Breast epithelium (tissue), 4 donors: ENCODE results near the gene TIMM22. TPM values are rescaled to one million over a fixed set of nuclear protein-coding genes. Genes with fewer than 3 reads are reported as not detected.

Experiments
- DNase-seq, 2 donors: peaks; one replicate each; pipeline ENCODE4 v3.0.0-alpha.2; 2019; ENCODE audit warnings: low spot score in 2 of 2
- H3K27ac ChIP-seq, 2 donors: fragments of 200-600 bp; sonication (generic) in 1 of 2; one replicate each; pipeline ENCODE4 v1.5.1; 2016 to 2019; ENCODE audit warnings: mild to moderate bottlenecking in 1 of 2
- H3K27me3 ChIP-seq, 2 donors: fragments of 200-600 bp; sonication (generic) in 1 of 2; one replicate each; pipeline versions ENCODE4 v1.5.1 to v1.6.0; 2017 to 2019; ENCODE audit warnings: control low read depth in 1 of 2, mild to moderate bottlenecking in 1 of 2
- H3K36me3 ChIP-seq: fragments of 200-600 bp; one replicate; pipeline ENCODE4 v1.5.1; 2019
- H3K4me1 ChIP-seq, 2 donors: fragments of 200-600 bp; sonication (generic); one replicate each; pipeline ENCODE4 v1.5.1; 2016 to 2019; ENCODE audit warnings: control low read depth in 1 of 2
- H3K4me3 ChIP-seq, 3 donors: fragments of 200-600 bp; sonication (generic); 1 replicate in 2 of 3; 2 replicates in 1 of 3; pipeline ENCODE4 v1.5.1; 2016 to 2019; ENCODE audit warnings: mild to moderate bottlenecking in 3 of 3, moderate library complexity in 2 of 3
- H3K9me3 ChIP-seq, 2 donors: fragments of 200-600 bp; sonication (generic) in 1 of 2; one replicate each; pipeline ENCODE4 v1.5.1; 2016 to 2019; ENCODE audit warnings: control low read depth in 1 of 2
- CTCF ChIP-seq, 3 donors: fragments of 450-650 bp; IDR thresholded peaks; one replicate each; pipeline ENCODE4 v1.5.1; 2016 to 2017; ENCODE audit warnings: antibody characterized with exemption in 3 of 3, mild to moderate bottlenecking in 3 of 3, moderate library complexity in 3 of 3
- POLR2A ChIP-seq: fragments of 450-650 bp; IDR thresholded peaks from one replicate; pipeline ENCODE4 v1.6.1; 2016; ENCODE audit warnings: antibody characterized with exemption, mild to moderate bottlenecking, moderate library complexity
- POLR2AphosphoS5 ChIP-seq, 3 donors: sonication (generic); formaldehyde crosslinking; IDR thresholded peaks; one replicate each; pipeline ENCODE4 v1.6.1; 2017; ENCODE audit warnings: antibody characterized with exemption in 3 of 3
- intact Hi-C: fragments of 100-400 bp; cut with DNase I; formaldehyde crosslinking; loops from one replicate; pipeline ENCODE4 v1.15.1; 2023; ENCODE audit warnings: low total_unique reads
- total RNA-seq, 3 donors: library from RNA; depleted of rRNA; stranded (reverse); fragments of >200 nt; gene quantifications; one replicate each; pipeline ENCODE4 v1.1.0, GENCODE V29; 2016

TIMM22 gene
- total RNA-seq, 3 donors from 2014 or later = 10.1 to 12.0 (median 10.8) TPM

DNA sequence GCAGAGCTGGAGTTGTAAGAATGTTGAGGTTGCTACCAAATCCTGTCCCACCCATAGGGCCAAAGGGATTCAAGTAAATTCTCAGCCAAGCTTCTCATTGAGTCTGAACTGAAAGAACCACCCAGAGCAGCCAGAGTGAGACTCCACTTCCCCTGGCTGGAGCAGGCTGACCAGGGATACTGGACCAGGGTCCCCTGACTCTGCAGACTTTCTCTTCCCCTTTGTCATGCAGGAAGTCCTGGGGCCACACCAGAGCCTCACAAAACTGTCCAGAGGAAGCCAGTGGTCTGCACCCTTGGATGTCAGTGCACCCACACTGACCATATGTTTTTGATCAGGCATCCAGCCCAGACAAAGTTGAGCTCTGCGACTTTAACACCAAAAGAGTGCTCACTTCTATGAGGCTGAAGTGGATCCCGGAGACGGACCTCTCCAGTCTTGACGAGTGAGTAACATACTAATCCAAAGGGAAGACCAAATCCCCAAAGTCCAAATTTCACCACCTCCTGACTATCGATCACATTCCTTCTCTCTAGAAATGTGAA is 21.5 kb upstream of the TIMM22 start:
- Histone ChIP-seq H3K27me3 (no peaks in the 10 kb centered on the region), H3K27ac (peak overlapping the region in 1 of 2 donors; percentile 30), H3K4me1 (peaks cover 0 to 8% of the 10 kb centered on the region in 2 donors), H3K36me3 (no peaks in the 10 kb centered on the region), H3K4me3 (no peak overlapping the region), H3K9me3 (no peaks in the 10 kb centered on the region)
- intact Hi-C loops = no loop called here
- TF ChIP-seq POLR2A = no peak
- no peak for TF ChIP-seq POLR2AphosphoS5 (IDR thresholded peaks at IDR 0.05)
- TF ChIP-seq CTCF (IDR thresholded peaks at IDR 0.05) = no peak
- DNase-seq = no peak

- intact Hi-C loops = no loop called here
- no peaks in the 10 kb centered on the region for H3K36me3 ChIP-seq
- no peaks in the 10 kb centered on the region for H3K27me3 ChIP-seq
- peaks cover 0 to 8% of the 10 kb centered on the region in 2 donors for H3K4me1 ChIP-seq
- H3K4me3 ChIP-seq = no peak overlapping the region
- no peaks in the 10 kb centered on the region for H3K9me3 ChIP-seq
- no peak for DNase-seq
- no peak overlapping the region for H3K27ac ChIP-seq
- TF ChIP-seq CTCF (IDR thresholded peaks at IDR 0.05) (no peak), POLR2AphosphoS5 (IDR thresholded peaks at IDR 0.05) (no peak), POLR2A (no peak)
Measured at GRCh38 chr17:976312-976711, 20.6 kb upstream of the TIMM22 start.

DNA sequence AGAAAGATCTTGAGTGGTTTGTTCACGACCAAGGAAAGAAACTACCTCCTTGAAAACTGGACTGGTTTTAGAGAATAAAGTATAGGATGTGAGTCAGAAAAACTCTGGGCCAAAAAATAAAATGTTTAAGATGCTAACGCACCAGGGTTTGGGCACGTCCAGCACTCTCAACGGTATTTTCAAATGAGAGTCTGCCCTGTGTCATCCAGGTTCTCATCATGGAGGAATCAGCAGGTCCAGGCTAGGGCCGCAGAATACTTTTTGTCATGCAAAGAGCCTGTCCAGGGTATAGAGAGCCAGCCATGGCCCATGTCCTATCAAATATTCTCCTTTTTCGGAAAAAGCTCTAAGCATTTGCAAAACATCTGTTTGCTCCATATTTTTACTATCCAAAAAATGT is 19.8 kb upstream of the TIMM22 start:
- Histone ChIP-seq H3K36me3 (no peaks in the 10 kb centered on the region), H3K27me3 (no peaks in the 10 kb centered on the region), H3K9me3 (no peaks in the 10 kb centered on the region), H3K4me3 (no peak overlapping the region), H3K27ac (no peak overlapping the region), H3K4me1 (peaks cover 0 to 8% of the 10 kb centered on the region in 2 donors)
- intact Hi-C loops = no loop called here
- no peak for TF ChIP-seq POLR2AphosphoS5 (IDR thresholded peaks at IDR 0.05)
- TF ChIP-seq CTCF (IDR thresholded peaks at IDR 0.05) = no peak
- TF ChIP-seq POLR2A = no peak
- no peak for DNase-seq

DNA sequence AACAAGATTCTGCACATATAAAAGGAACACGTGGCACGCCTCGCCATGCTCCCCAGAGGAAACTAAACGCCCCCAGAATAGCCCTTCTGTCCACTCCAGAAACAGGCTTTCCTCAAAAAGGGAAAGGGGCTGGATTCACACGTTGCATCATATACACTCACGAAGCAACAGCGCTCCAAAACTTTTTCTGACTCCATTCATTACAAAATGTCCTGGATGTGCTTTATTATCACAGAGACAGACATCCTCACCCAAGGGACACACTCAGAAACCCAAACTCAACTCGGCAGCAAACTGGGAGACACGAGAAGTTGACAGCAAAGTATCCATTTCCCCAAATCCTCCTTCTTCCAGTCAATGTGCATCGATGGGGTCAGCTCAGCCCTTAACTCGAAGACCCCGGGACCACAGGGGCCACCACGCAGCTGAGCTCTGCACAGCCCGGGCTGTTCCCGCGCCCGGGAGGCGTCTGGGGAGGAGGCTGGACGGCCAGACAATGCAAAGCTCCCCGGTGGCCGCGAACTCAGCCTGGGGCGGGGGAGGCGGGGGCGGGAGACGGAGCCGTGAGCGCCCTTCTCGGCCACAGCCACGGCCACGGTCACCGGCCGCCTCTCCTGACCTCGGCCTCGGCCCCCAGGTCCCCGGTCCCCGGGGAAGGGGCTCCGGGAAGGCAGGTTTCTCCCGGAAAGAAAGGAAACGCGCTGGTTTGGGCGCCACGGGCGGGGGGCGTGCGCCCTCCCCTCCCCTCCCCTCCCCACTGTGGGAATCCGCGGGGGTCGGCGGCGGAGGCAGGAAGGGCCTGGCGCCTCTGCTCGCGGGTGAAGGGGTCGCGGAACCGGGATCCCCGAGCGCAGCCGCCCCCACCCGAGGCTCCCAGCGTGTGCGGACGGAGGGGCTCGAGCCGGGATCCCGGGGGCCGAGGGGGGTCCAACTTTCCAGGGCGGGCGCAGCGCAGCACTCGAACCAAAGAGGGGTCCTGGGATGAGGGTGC is 18.5 kb upstream of the TIMM22 start:
- no peaks in the 10 kb centered on the region for H3K9me3 ChIP-seq
- intact Hi-C loops = no loop called here
- H3K4me1 ChIP-seq = peaks cover 0 to 8% of the 10 kb centered on the region in 2 donors
- DNase-seq = no peak
- peak overlapping the region; percentile 58 to 85 (median 72) for H3K4me3 ChIP-seq
- H3K27me3 ChIP-seq = no peaks in the 10 kb centered on the region
- peak overlapping the region; percentile 48 to 64 for H3K27ac ChIP-seq
- no peaks in the 10 kb centered on the region for H3K36me3 ChIP-seq
- no peak for TF ChIP-seq POLR2AphosphoS5 (IDR thresholded peaks at IDR 0.05)
- TF ChIP-seq POLR2A = no peak
- no peak for TF ChIP-seq CTCF (IDR thresholded peaks at IDR 0.05)

GRCh38 chr17:979212-979538 is 17.8 kb upstream of the TIMM22 start:
- Histone ChIP-seq H3K27me3 (no peaks in the 10 kb centered on the region), H3K9me3 (no peaks in the 10 kb centered on the region), H3K36me3 (no peaks in the 10 kb centered on the region), H3K4me1 (peaks cover 0 to 8% of the 10 kb centered on the region in 2 donors), H3K27ac (peak overlapping the region; percentile 57 to 85), H3K4me3 (peak overlapping the region; percentile 58 to 85 (median 72))
- peak in 1 of 2 donors; percentile 46 for DNase-seq
- TF ChIP-seq POLR2AphosphoS5 (IDR thresholded peaks at IDR 0.05) = no peak
- TF ChIP-seq CTCF (IDR thresholded peaks at IDR 0.05) = no peak
- TF ChIP-seq POLR2A = no peak
- intact Hi-C loops = no loop called here
